Liver (tissue), 9 donors: Measurements from ENCODE around the gene SLC6A11. TPM values are rescaled to one million over a fixed set of nuclear protein-coding genes. Genes with fewer than 3 reads are reported as not detected.

Source experiments
- DNase-seq: peaks from one replicate; pipeline ENCODE4 v3.0.0-alpha.2; 2017; ENCODE audit warnings: low spot score
- H3K27ac ChIP-seq, 2 donors: one replicate each; pipeline ENCODE4 v1.7.0; 2013; ENCODE audit warnings: inconsistent platforms in 2 of 2, low read length in 2 of 2, control low read depth in 1 of 2, low read depth in 1 of 2, mild to moderate bottlenecking in 1 of 2
- H3K27me3 ChIP-seq, 4 donors: one replicate each; pipeline versions ENCODE4 v1.6.1 to v1.7.0; 2013; ENCODE audit warnings: low read length in 3 of 4, inconsistent platforms in 1 of 4, mild to moderate bottlenecking in 1 of 4, moderate library complexity in 1 of 4; ENCODE audit not compliant: control insufficient read depth in 4 of 4, insufficient read depth in 4 of 4
- H3K36me3 ChIP-seq, 4 donors: one replicate each; pipeline versions ENCODE4 v1.6.1 to v1.7.0; 2013; ENCODE audit warnings: low read length in 3 of 4, mild to moderate bottlenecking in 3 of 4, low read depth in 1 of 4, moderate library complexity in 1 of 4; ENCODE audit not compliant: control insufficient read depth in 4 of 4, insufficient read depth in 3 of 4
- H3K4me1 ChIP-seq, 4 donors: one replicate each; pipeline versions ENCODE4 v1.6.1 to v1.7.0; 2013; ENCODE audit warnings: low read length in 3 of 4, mild to moderate bottlenecking in 3 of 4, moderate library complexity in 1 of 4; ENCODE audit not compliant: control insufficient read depth in 4 of 4, insufficient read depth in 4 of 4
- H3K4me3 ChIP-seq, 3 donors: one replicate each; pipeline versions ENCODE4 v1.6.1 to v1.7.0; 2013; ENCODE audit warnings: low read length in 3 of 3, control low read depth in 1 of 3, low read depth in 1 of 3, mild to moderate bottlenecking in 1 of 3
- H3K9ac ChIP-seq, 2 donors: one replicate each; pipeline ENCODE4 v1.7.0; 2013; ENCODE audit warnings: low read length in 2 of 2, mild to moderate bottlenecking in 2 of 2, moderate library complexity in 2 of 2, control low read depth in 1 of 2, low read depth in 1 of 2
- H3K9me3 ChIP-seq, 4 donors: one replicate each; pipeline versions ENCODE4 v1.6.1 to v1.7.0; 2013; ENCODE audit warnings: low read length in 3 of 4; ENCODE audit not compliant: control insufficient read depth in 4 of 4
- ATF3 ChIP-seq: IDR thresholded peaks from 2 replicates; pipeline ENCODE4 v1.6.1; 2016; ENCODE audit warnings: antibody characterized with exemption
- CTCF ChIP-seq: fragments of 150-350 bp; IDR thresholded peaks from 2 replicates; pipeline ENCODE4 v1.5.1; 2017; ENCODE audit warnings: improper control_type of control experiment, low read depth, low read length; ENCODE audit not compliant: missing input control
- EGR1 ChIP-seq, 2 donors: IDR thresholded peaks; 2 replicates each; pipeline ENCODE4 v1.6.1; 2016 to 2018; ENCODE audit warnings: antibody characterized with exemption in 2 of 2, low read depth in 2 of 2
- FOXA1 ChIP-seq: IDR thresholded peaks from 2 replicates; pipeline ENCODE4 v1.6.1; 2016; ENCODE audit warnings: antibody characterized with exemption
- FOXA2 ChIP-seq: IDR thresholded peaks from 2 replicates; pipeline ENCODE4 v1.6.1; 2016; ENCODE audit warnings: antibody characterized with exemption
- GABPA ChIP-seq, 2 donors: IDR thresholded peaks in 1 of 2; conservative IDR thresholded peaks in 1 of 2; 2 replicates each; pipeline ENCODE4 v1.6.1; 2016; ENCODE audit warnings: antibody characterized with exemption in 2 of 2, mild to moderate bottlenecking in 1 of 2, moderate library complexity in 1 of 2
- HNF4A ChIP-seq, 2 donors: conservative IDR thresholded peaks; 2 replicates each; pipeline ENCODE4 v1.6.1; 2016; ENCODE audit warnings: antibody characterized with exemption in 2 of 2, mild to moderate bottlenecking in 2 of 2
- HNF4G ChIP-seq: IDR thresholded peaks from 2 replicates; pipeline ENCODE4 v1.6.1; 2016; ENCODE audit warnings: antibody characterized with exemption
- JUND ChIP-seq, 2 donors: IDR thresholded peaks; 2 replicates each; pipeline ENCODE4 v1.6.1; 2016; ENCODE audit warnings: antibody characterized with exemption in 2 of 2
- MAX ChIP-seq: IDR thresholded peaks from 2 replicates; pipeline ENCODE4 v1.6.1; 2016; ENCODE audit warnings: antibody characterized with exemption
- NR2F2 ChIP-seq: IDR thresholded peaks from 2 replicates; pipeline ENCODE4 v1.6.1; 2016; ENCODE audit warnings: antibody characterized with exemption
- RAD21 ChIP-seq, 2 donors: IDR thresholded peaks; 2 replicates each; pipeline ENCODE4 v1.6.1; 2016; ENCODE audit warnings: antibody characterized with exemption in 2 of 2, mild to moderate bottlenecking in 2 of 2
- REST ChIP-seq: IDR thresholded peaks from 2 replicates; pipeline ENCODE4 v1.6.1; 2016; ENCODE audit warnings: antibody characterized with exemption, mild to moderate bottlenecking
- RXRA ChIP-seq, 2 donors: IDR thresholded peaks; 2 replicates each; pipeline ENCODE4 v1.6.1; 2017 to 2018; ENCODE audit warnings: antibody characterized with exemption in 2 of 2, mild to moderate bottlenecking in 1 of 2
- SP1 ChIP-seq: IDR thresholded peaks from 2 replicates; pipeline ENCODE4 v1.6.1; 2018; ENCODE audit warnings: antibody characterized with exemption, mild to moderate bottlenecking
- TAF1 ChIP-seq: conservative IDR thresholded peaks from 2 replicates; pipeline ENCODE4 v1.6.1; 2016; ENCODE audit warnings: antibody characterized with exemption, mild to moderate bottlenecking
- YY1 ChIP-seq: IDR thresholded peaks from 2 replicates; pipeline ENCODE4 v1.6.1; 2016; ENCODE audit warnings: antibody characterized with exemption, mild to moderate bottlenecking
- ZBTB33 ChIP-seq: IDR thresholded peaks from 2 replicates; pipeline ENCODE4 v1.6.1; 2016; ENCODE audit warnings: antibody characterized with exemption
- WGBS: extraction: QIAGEN DNeasy Blood & Tissue Kit; methylation state at CpG from one replicate; pipeline ENCODE4 v1.1.7; 2013; 5-methylcytosine and 5-hydroxymethylcytosine counted together
- polyA plus RNA-seq, 2 donors: library from polyadenylated mRNA; stranded (reverse) in 1 of 2; unstranded in 1 of 2; fragments of 200-250 nt in 1 of 2; fragments of >200 nt in 1 of 2; fragmentation: Nextera tagmentation in 1 of 2; extraction: Ambion mirVana in 1 of 2; gene quantifications; one replicate each; pipeline versions ENCODE4 v1.2.1 to v1.2.3, GENCODE V29; 2013 to 2015
- total RNA-seq, 2 donors: library from RNA; depleted of rRNA; stranded (reverse); fragments of >200 nt; gene quantifications; one replicate each; pipeline ENCODE4 v1.2.3, GENCODE V29; 2014
- donor health status: healthy.
- donor health status: healthy.
- donor health status: healthy.
- donor health status: healthy.
- donor health status: healthy.

The SLC6A11 gene
- total and polyA plus RNA-seq, 4 donors: under 0.01 to 7.1 (median 0.01) TPM; not detected in 1

GRCh38 chr3:10771486-10772270 lies 44.4 kb upstream of the SLC6A11 start:
- TF ChIP-seq ATF3 (no peak), MAX (no peak), HNF4G (no peak), SP1 (no peak), FOXA2 (no peak), GABPA (IDR thresholded peaks at IDR 0.05 in 1 of 2, conservative IDR thresholded peaks at IDR 0.05 in 1 of 2) (no peak), EGR1 (IDR thresholded peaks at IDR 0.05; ENCODE audit: low read depth in 2 of 2) (no peak), CTCF (no peak), NR2F2 (no peak), HNF4A (conservative IDR thresholded peaks at IDR 0.05) (no peak), FOXA1 (no peak), RAD21 (IDR thresholded peaks at IDR 0.05) (no peak), TAF1 (no peak), ZBTB33 (no peak), JUND (IDR thresholded peaks at IDR 0.05) (no peak), RXRA (IDR thresholded peaks at IDR 0.05) (no peak), YY1 (no peak), REST (no peak)
- Histone ChIP-seq H3K4me1 (no peaks in the 10 kb centered on the region), H3K9me3 (peaks cover 0 to 7% (median 4%) of the 10 kb centered on the region in 4 donors), H3K27ac (no peak overlapping the region), H3K36me3 (no peaks in the 10 kb centered on the region), H3K4me3 (no peak overlapping the region), H3K27me3 (peaks cover 0 to 4% (median 0%) of the 10 kb centered on the region in 4 donors), H3K9ac (no peak overlapping the region)
- DNase-seq: peak; percentile 29
- WGBS: 67% methylated on average over 10 of the region's 10 CpGs
